DOHH2 (cell line): ENCODE data around the gene GNLY.

ENCODE experiments used
- H3F3A ChIP-seq: fragments of 200-600 bp; sonication (generic), shearing (Covaris generic); 2 replicates; pipeline ENCODE4 v1.6.0; 2016; ENCODE audit warnings: antibody characterized with exemption, mild to moderate bottlenecking; ENCODE audit not compliant: control insufficient read depth, insufficient read depth
- H3K27ac ChIP-seq: fragments of 200-600 bp; sonication (generic); 2 replicates; pipeline ENCODE4 v1.5.1; 2014; ENCODE audit warnings: low read depth, mild to moderate bottlenecking, low read length, moderate library complexity
- H3K27me3 ChIP-seq: fragments of 200-600 bp; sonication (generic); 2 replicates; pipeline ENCODE4 v1.6.1; 2014; ENCODE audit warnings: mild to moderate bottlenecking, low read length, mixed read lengths; ENCODE audit not compliant: control insufficient read depth
- H3K36me3 ChIP-seq: fragments of 200-600 bp; sonication (generic); 2 replicates; pipeline ENCODE4 v1.6.1; 2014; ENCODE audit warnings: mild to moderate bottlenecking, low read length, moderate library complexity, mixed read lengths; ENCODE audit not compliant: control insufficient read depth
- H3K4me1 ChIP-seq: fragments of 200-600 bp; sonication (generic); 2 replicates; pipeline ENCODE4 v1.6.1; 2014; ENCODE audit warnings: mild to moderate bottlenecking, low read length, mixed read lengths; ENCODE audit not compliant: control insufficient read depth
- H3K4me2 ChIP-seq: fragments of 200-600 bp; sonication (generic); 2 replicates; pipeline ENCODE4 v1.6.0; 2014; ENCODE audit warnings: mild to moderate bottlenecking, low read length, moderate library complexity
- H3K4me3 ChIP-seq: fragments of 200-600 bp; sonication (generic); 2 replicates; pipeline ENCODE4 v1.5.1; 2014; ENCODE audit warnings: mild to moderate bottlenecking, low read length, mixed read lengths
- H3K79me2 ChIP-seq: fragments of 200-600 bp; sonication (generic); 2 replicates; pipeline ENCODE4 v1.6.1; 2014; ENCODE audit warnings: mild to moderate bottlenecking, low read length, mixed read lengths; ENCODE audit not compliant: control insufficient read depth
- H3K9me2 ChIP-seq: fragments of 200-600 bp; sonication (generic); replicated peaks from 2 replicates; pipeline ENCODE4 v1.6.1; 2014; ENCODE audit warnings: mild to moderate bottlenecking, low read length, mixed read lengths; ENCODE audit not compliant: control insufficient read depth
- H3K9me3 ChIP-seq: fragments of 200-600 bp; sonication (generic); 2 replicates; pipeline ENCODE4 v1.6.1; 2014; ENCODE audit warnings: antibody characterized with exemption, low read length, mixed read lengths; ENCODE audit not compliant: control insufficient read depth, insufficient read depth
- H4K20me1 ChIP-seq: fragments of 200-600 bp; sonication (generic); 2 replicates; pipeline ENCODE4 v1.6.0; 2014; ENCODE audit warnings: low read depth, mild to moderate bottlenecking, antibody characterized with exemption, low read length, moderate library complexity; ENCODE audit not compliant: control insufficient read depth, insufficient read depth
- EZH2phosphoT487 ChIP-seq: fragments of 200-600 bp; sonication (generic); IDR thresholded peaks from 2 replicates; pipeline ENCODE4 v1.6.1; 2017; ENCODE audit warnings: borderline replicate concordance, mild to moderate bottlenecking, antibody characterized with exemption, low read length, moderate library complexity, mixed read lengths
- TF ChIP-seq, protein P1 (sequence below): fragments of 200-600 bp; sonication (generic); IDR thresholded peaks from one replicate; pipeline ENCODE4 v1.5.1; 2014; ENCODE audit warnings: antibody characterized with exemption, mild to moderate bottlenecking, low read depth, low read length; ENCODE audit not compliant: poor library complexity, severe bottlenecking

The GNLY gene

DNA sequence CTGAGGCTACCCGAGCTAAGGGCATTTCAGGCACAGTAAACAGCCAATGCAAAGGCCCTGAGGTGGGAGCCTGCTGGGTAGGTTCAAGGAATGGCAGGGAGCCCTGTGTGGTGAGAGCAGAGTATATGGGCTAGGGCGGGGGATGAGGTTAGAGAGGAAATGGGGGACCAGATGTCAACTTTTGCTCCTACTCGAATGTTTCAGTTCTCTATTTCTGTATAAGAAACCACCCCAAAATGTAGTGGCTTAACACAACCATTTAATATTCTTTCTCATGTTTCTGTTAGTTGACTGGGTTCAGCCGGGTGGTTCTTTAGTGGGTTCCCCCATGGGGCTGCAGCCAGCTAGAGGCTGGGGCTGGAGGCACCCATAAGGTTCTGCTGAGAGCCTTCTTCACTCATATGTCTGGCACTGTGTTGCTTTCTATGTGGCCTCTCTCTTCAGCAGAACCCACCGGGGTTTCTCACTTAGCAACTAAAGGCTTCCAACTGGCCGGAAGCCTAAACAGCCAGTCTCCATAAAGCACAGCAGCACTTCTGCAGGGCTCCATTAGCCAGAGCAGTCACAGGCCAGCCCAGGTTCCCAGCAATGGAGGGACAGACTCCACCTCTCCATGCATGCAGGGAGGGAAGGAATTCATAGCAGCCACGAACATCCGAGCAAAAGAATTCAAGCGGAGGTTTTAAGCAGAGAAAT is 54.0 kb downstream of the GNLY start:
- no peak for TF ChIP-seq EZH2phosphoT487
- TF ChIP-seq, protein P1, sequence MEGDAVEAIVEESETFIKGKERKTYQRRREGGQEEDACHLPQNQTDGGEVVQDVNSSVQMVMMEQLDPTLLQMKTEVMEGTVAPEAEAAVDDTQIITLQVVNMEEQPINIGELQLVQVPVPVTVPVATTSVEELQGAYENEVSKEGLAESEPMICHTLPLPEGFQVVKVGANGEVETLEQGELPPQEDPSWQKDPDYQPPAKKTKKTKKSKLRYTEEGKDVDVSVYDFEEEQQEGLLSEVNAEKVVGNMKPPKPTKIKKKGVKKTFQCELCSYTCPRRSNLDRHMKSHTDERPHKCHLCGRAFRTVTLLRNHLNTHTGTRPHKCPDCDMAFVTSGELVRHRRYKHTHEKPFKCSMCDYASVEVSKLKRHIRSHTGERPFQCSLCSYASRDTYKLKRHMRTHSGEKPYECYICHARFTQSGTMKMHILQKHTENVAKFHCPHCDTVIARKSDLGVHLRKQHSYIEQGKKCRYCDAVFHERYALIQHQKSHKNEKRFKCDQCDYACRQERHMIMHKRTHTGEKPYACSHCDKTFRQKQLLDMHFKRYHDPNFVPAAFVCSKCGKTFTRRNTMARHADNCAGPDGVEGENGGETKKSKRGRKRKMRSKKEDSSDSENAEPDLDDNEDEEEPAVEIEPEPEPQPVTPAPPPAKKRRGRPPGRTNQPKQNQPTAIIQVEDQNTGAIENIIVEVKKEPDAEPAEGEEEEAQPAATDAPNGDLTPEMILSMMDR: no peak
- Histone ChIP-seq H3K9me3 (no peaks in the 10 kb centered on the region), H4K20me1 (no peaks in the 10 kb centered on the region), H3F3A (peaks cover 5% of the 10 kb centered on the region), H3K4me3 (peak overlapping the region; percentile 25; the same call in 1 of the 2 replicates), H3K79me2 (no peaks in the 10 kb centered on the region), H3K27ac (0 out of 2 replicates have a peak overlapping the region, but pooled peaks have one; percentile 8), H3K4me1 (peaks cover 18% of the 10 kb centered on the region), H3K36me3 (no peaks in the 10 kb centered on the region), H3K9me2 (no peaks in the 10 kb centered on the region), H3K4me2 (peak overlapping the region; percentile 47), H3K27me3 (peaks cover 43% of the 10 kb centered on the region)
